Measurements from ENCODE around the gene TIA1.
"Not testable (repeated sequence)": the region's sequence is repeated elsewhere in the genome, so short reads cannot be mapped to it uniquely, and the experiment has no call there.

Gene TIA1

GRCh38 chr2:70192516-70192915, 55.9 kb downstream of the TIA1 start:
- no peak overlapping the region for H3K27ac ChIP-seq (ENCODE audit: low read length)
- no peaks in the 10 kb centered on the region for H3K9me3 ChIP-seq (ENCODE audit: control insufficient read depth in 2 of 2, low read length in 2 of 2)
- H3K4me3 ChIP-seq (ENCODE audit: low read length in 2 of 2), result no peak overlapping the region
- H3K4me1 ChIP-seq (ENCODE audit: control insufficient read depth, insufficient read depth, low read length), result peaks cover 6% of the 10 kb centered on the region
- H3K9ac ChIP-seq (ENCODE audit: low read length in 2 of 2), result no peak overlapping the region
- H3K27me3 ChIP-seq (ENCODE audit: control insufficient read depth in 1 of 2, insufficient read depth in 2 of 2, low read length in 2 of 2), result no peaks in the 10 kb centered on the region
- no peaks in the 10 kb centered on the region for H3K36me3 ChIP-seq (ENCODE audit: control insufficient read depth in 2 of 2, insufficient read depth in 2 of 2, low read length in 2 of 2)

- Histone ChIP-seq H3K4me1 (ENCODE audit: control insufficient read depth, insufficient read depth, low read length) (peaks cover 6% of the 10 kb centered on the region), H3K9ac (ENCODE audit: low read length in 2 of 2) (peak overlapping the region; percentile 79 to 97), H3K4me3 (ENCODE audit: low read length in 2 of 2) (peak overlapping the region; percentile 78 to 96), H3K9me3 (ENCODE audit: control insufficient read depth in 2 of 2, low read length in 2 of 2) (no peaks in the 10 kb centered on the region), H3K36me3 (ENCODE audit: control insufficient read depth in 2 of 2, insufficient read depth in 2 of 2, low read length in 2 of 2) (no peaks in the 10 kb centered on the region), H3K27me3 (ENCODE audit: control insufficient read depth in 1 of 2, insufficient read depth in 2 of 2, low read length in 2 of 2) (no peaks in the 10 kb centered on the region), H3K27ac (ENCODE audit: low read length) (peak overlapping the region; percentile 97)
These were observed 57.1 kb downstream of the TIA1 start for GRCh38 chr2:70191244-70191735.

- Histone ChIP-seq H3K4me1 (ENCODE audit: control insufficient read depth, insufficient read depth, low read length) (peaks cover 6% of the 10 kb centered on the region), H3K9ac (ENCODE audit: low read length in 2 of 2) (peak within 1 kb of the TSS; percentile 79 to 97), H3K27ac (ENCODE audit: low read length) (peak within 1 kb of the TSS; percentile 97), H3K36me3 (ENCODE audit: control insufficient read depth in 2 of 2, insufficient read depth in 2 of 2, low read length in 2 of 2) (no peaks in the 10 kb centered on the region), H3K27me3 (ENCODE audit: control insufficient read depth in 1 of 2, insufficient read depth in 2 of 2, low read length in 2 of 2) (no peaks in the 10 kb centered on the region), H3K9me3 (ENCODE audit: control insufficient read depth in 2 of 2, low read length in 2 of 2) (no peaks in the 10 kb centered on the region), H3K4me3 (ENCODE audit: low read length in 2 of 2) (peak within 1 kb of the TSS; percentile 78 to 96)
These were observed 57.8 kb downstream of the TIA1 start, which contains the start of gene C2orf42 for GRCh38 chr2:70190418-70191243. Gene C2orf42, minus strand, starts transcription at chr2:70191019. Its CDS starts 9,034 bp downstream, at chr2:70181985.

- H3K36me3 ChIP-seq (ENCODE audit: control insufficient read depth in 2 of 2, insufficient read depth in 2 of 2, low read length in 2 of 2), result no peaks in the 10 kb centered on the region
- no peak overlapping the region for H3K27ac ChIP-seq (ENCODE audit: low read length)
- peaks cover 6% of the 10 kb centered on the region for H3K4me1 ChIP-seq (ENCODE audit: control insufficient read depth, insufficient read depth, low read length)
- no peak overlapping the region for H3K9ac ChIP-seq (ENCODE audit: low read length in 2 of 2)
- H3K27me3 ChIP-seq (ENCODE audit: control insufficient read depth in 1 of 2, insufficient read depth in 2 of 2, low read length in 2 of 2), result no peaks in the 10 kb centered on the region
- no peak overlapping the region for H3K4me3 ChIP-seq (ENCODE audit: low read length in 2 of 2)
- H3K9me3 ChIP-seq (ENCODE audit: control insufficient read depth in 2 of 2, low read length in 2 of 2), result no peaks in the 10 kb centered on the region
These were observed 60.0 kb downstream of the TIA1 start for GRCh38 chr2:70188460-70188859.

- H3K9me3 ChIP-seq (ENCODE audit: control insufficient read depth in 2 of 2, low read length in 2 of 2); H3K36me3 ChIP-seq (ENCODE audit: control insufficient read depth in 2 of 2, insufficient read depth in 2 of 2, low read length in 2 of 2); H3K27me3 ChIP-seq (ENCODE audit: control insufficient read depth in 1 of 2, insufficient read depth in 2 of 2, low read length in 2 of 2); H3K9ac ChIP-seq (ENCODE audit: low read length in 2 of 2); H3K4me3 ChIP-seq (ENCODE audit: low read length in 2 of 2); H3K4me1 ChIP-seq (ENCODE audit: control insufficient read depth, insufficient read depth, low read length); H3K27ac ChIP-seq (ENCODE audit: low read length): not testable (repeated sequence)
These were observed 61.3 kb downstream of the TIA1 start for GRCh38 chr2:70187170-70187569.

- H3K9me3 ChIP-seq (ENCODE audit: control insufficient read depth in 2 of 2, low read length in 2 of 2), result no peaks in the 10 kb centered on the region
- peaks cover 8 to 17% of the 10 kb centered on the region in 2 donors for H3K36me3 ChIP-seq (ENCODE audit: control insufficient read depth in 2 of 2, insufficient read depth in 2 of 2, low read length in 2 of 2)
- no peak overlapping the region for H3K4me3 ChIP-seq (ENCODE audit: low read length in 2 of 2)
- no peaks in the 10 kb centered on the region for H3K27me3 ChIP-seq (ENCODE audit: control insufficient read depth in 1 of 2, insufficient read depth in 2 of 2, low read length in 2 of 2)
- no peak overlapping the region for H3K9ac ChIP-seq (ENCODE audit: low read length in 2 of 2)
- H3K4me1 ChIP-seq (ENCODE audit: control insufficient read depth, insufficient read depth, low read length), result no peaks in the 10 kb centered on the region
- H3K27ac ChIP-seq (ENCODE audit: low read length), result no peak overlapping the region
These were observed 65.7 kb downstream of the TIA1 start for GRCh38 chr2:70182689-70183088.

GRCh38 chr2:70181363-70181956, 67.0 kb downstream of the TIA1 start:
- Histone ChIP-seq H3K36me3 (ENCODE audit: control insufficient read depth in 2 of 2, insufficient read depth in 2 of 2, low read length in 2 of 2) (peaks cover 12 to 20% of the 10 kb centered on the region in 2 donors), H3K9ac (ENCODE audit: low read length in 2 of 2) (no peak overlapping the region), H3K4me1 (ENCODE audit: control insufficient read depth, insufficient read depth, low read length) (no peaks in the 10 kb centered on the region), H3K27ac (ENCODE audit: low read length) (no peak overlapping the region), H3K4me3 (ENCODE audit: low read length in 2 of 2) (no peak overlapping the region), H3K27me3 (ENCODE audit: control insufficient read depth in 1 of 2, insufficient read depth in 2 of 2, low read length in 2 of 2) (no peaks in the 10 kb centered on the region), H3K9me3 (ENCODE audit: control insufficient read depth in 2 of 2, low read length in 2 of 2) (no peaks in the 10 kb centered on the region)

- Histone ChIP-seq H3K4me1 (ENCODE audit: control insufficient read depth, insufficient read depth, low read length) (no peaks in the 10 kb centered on the region), H3K36me3 (ENCODE audit: control insufficient read depth in 2 of 2, insufficient read depth in 2 of 2, low read length in 2 of 2) (peaks cover 13 to 24% of the 10 kb centered on the region in 2 donors), H3K4me3 (ENCODE audit: low read length in 2 of 2) (no peak overlapping the region), H3K9ac (ENCODE audit: low read length in 2 of 2) (no peak overlapping the region), H3K9me3 (ENCODE audit: control insufficient read depth in 2 of 2, low read length in 2 of 2) (no peaks in the 10 kb centered on the region), H3K27ac (ENCODE audit: low read length) (no peak overlapping the region), H3K27me3 (ENCODE audit: control insufficient read depth in 1 of 2, insufficient read depth in 2 of 2, low read length in 2 of 2) (no peaks in the 10 kb centered on the region)
These were observed 74.9 kb downstream of the TIA1 start for GRCh38 chr2:70173520-70173919.

GRCh38 chr2:70169654-70170245, 78.7 kb downstream of the TIA1 start:
- not testable (repeated sequence) for H3K4me3 ChIP-seq (ENCODE audit: low read length in 2 of 2); H3K9ac ChIP-seq (ENCODE audit: low read length in 2 of 2)
- peaks cover 9 to 17% of the 10 kb centered on the region in 2 donors for H3K36me3 ChIP-seq (ENCODE audit: control insufficient read depth in 2 of 2, insufficient read depth in 2 of 2, low read length in 2 of 2)

GRCh38 chr2:70161069-70161534, 87.3 kb downstream of the TIA1 start:
- Histone ChIP-seq H3K4me3 (ENCODE audit: low read length in 2 of 2) (no peak overlapping the region), H3K9me3 (ENCODE audit: control insufficient read depth in 2 of 2, low read length in 2 of 2) (no peaks in the 10 kb centered on the region), H3K27ac (ENCODE audit: low read length) (no peak overlapping the region), H3K4me1 (ENCODE audit: control insufficient read depth, insufficient read depth, low read length) (no peaks in the 10 kb centered on the region), H3K27me3 (ENCODE audit: control insufficient read depth in 1 of 2, insufficient read depth in 2 of 2, low read length in 2 of 2) (no peaks in the 10 kb centered on the region), H3K36me3 (ENCODE audit: control insufficient read depth in 2 of 2, insufficient read depth in 2 of 2, low read length in 2 of 2) (peaks cover 4 to 16% of the 10 kb centered on the region in 2 donors), H3K9ac (ENCODE audit: low read length in 2 of 2) (no peak overlapping the region)

More at GRCh38 chr2:70169654-70170245, 78.7 kb downstream of the TIA1 start:
- not testable (repeated sequence) for H3K27me3 ChIP-seq (ENCODE audit: control insufficient read depth in 1 of 2, insufficient read depth in 2 of 2, low read length in 2 of 2); H3K27ac ChIP-seq (ENCODE audit: low read length); H3K9me3 ChIP-seq (ENCODE audit: control insufficient read depth in 2 of 2, low read length in 2 of 2); H3K4me1 ChIP-seq (ENCODE audit: control insufficient read depth, insufficient read depth, low read length)
